ENCODE results near the gene EDAR.

EDAR gene

GRCh38 chr2:108894766-108895165 lies 94.3 kb downstream of the EDAR start:
- no peak overlapping the region for H3K4me3 ChIP-seq (ENCODE audit: low read length)
- H3K27me3 ChIP-seq (ENCODE audit: control insufficient read depth, insufficient read depth, low read length), result peaks cover 8% of the 10 kb centered on the region
- H3K36me3 ChIP-seq (ENCODE audit: insufficient read depth, low read length), result no peaks in the 10 kb centered on the region
- no peak overlapping the region for H3K9ac ChIP-seq (ENCODE audit: low read depth, low read length)
- no peak overlapping the region for H3K4me2 ChIP-seq (ENCODE audit: low read length)
- H3K9me3 ChIP-seq (replicated peaks; ENCODE audit: low read length), result no peaks in the 10 kb centered on the region
- no peaks in the 10 kb centered on the region for H3K4me1 ChIP-seq (ENCODE audit: control insufficient read depth, insufficient read depth, low read length)

DNA sequence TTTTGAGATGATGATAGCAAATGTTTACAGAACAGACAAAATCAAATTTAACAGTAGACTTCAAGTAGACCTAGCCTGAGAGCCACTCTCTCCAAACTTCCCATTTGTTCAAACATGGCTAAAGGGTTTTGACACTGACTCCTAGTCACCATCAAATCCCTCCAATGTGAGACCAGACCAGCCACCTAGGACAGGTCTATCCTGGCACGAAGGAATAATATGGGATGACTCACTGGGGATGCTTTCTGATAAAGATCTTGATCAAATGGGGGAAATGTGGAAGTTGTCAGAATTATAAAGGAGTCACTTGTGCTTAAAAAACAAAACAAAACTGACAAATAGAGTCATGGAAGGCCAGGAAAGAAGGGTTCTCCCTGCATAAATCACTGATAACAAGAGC lies 95.7 kb downstream of the EDAR start:
- Histone ChIP-seq H3K9ac (ENCODE audit: low read depth, low read length) (no peak overlapping the region), H3K4me1 (ENCODE audit: control insufficient read depth, insufficient read depth, low read length) (no peaks in the 10 kb centered on the region), H3K4me3 (ENCODE audit: low read length) (no peak overlapping the region), H3K36me3 (ENCODE audit: insufficient read depth, low read length) (no peaks in the 10 kb centered on the region), H3K9me3 (replicated peaks; ENCODE audit: low read length) (no peaks in the 10 kb centered on the region), H3K4me2 (ENCODE audit: low read length) (no peak overlapping the region), H3K27me3 (ENCODE audit: control insufficient read depth, insufficient read depth, low read length) (peaks cover 3% of the 10 kb centered on the region)

- H3K4me2 ChIP-seq (ENCODE audit: low read length), result no peak overlapping the region
- H3K4me1 ChIP-seq (ENCODE audit: control insufficient read depth, insufficient read depth, low read length), result no peaks in the 10 kb centered on the region
- H3K27me3 ChIP-seq (ENCODE audit: control insufficient read depth, insufficient read depth, low read length), result no peaks in the 10 kb centered on the region
- H3K4me3 ChIP-seq (ENCODE audit: low read length), result no peak overlapping the region
- H3K36me3 ChIP-seq (ENCODE audit: insufficient read depth, low read length), result no peaks in the 10 kb centered on the region
- no peak overlapping the region for H3K9ac ChIP-seq (ENCODE audit: low read depth, low read length)
- no peaks in the 10 kb centered on the region for H3K9me3 ChIP-seq (replicated peaks; ENCODE audit: low read length)
Measured at GRCh38 chr2:108889907-108890306, 99.1 kb downstream of the EDAR start.

GRCh38 chr2:108884619-108885018 lies 104.4 kb downstream of the EDAR start:
- no peak overlapping the region for H3K4me3 ChIP-seq (ENCODE audit: low read length)
- no peaks in the 10 kb centered on the region for H3K36me3 ChIP-seq (ENCODE audit: insufficient read depth, low read length)
- H3K9ac ChIP-seq (ENCODE audit: low read depth, low read length), result no peak overlapping the region
- no peaks in the 10 kb centered on the region for H3K9me3 ChIP-seq (replicated peaks; ENCODE audit: low read length)
- H3K4me2 ChIP-seq (ENCODE audit: low read length), result no peak overlapping the region
- H3K27me3 ChIP-seq (ENCODE audit: control insufficient read depth, insufficient read depth, low read length), result no peaks in the 10 kb centered on the region
- no peaks in the 10 kb centered on the region for H3K4me1 ChIP-seq (ENCODE audit: control insufficient read depth, insufficient read depth, low read length)

DNA sequence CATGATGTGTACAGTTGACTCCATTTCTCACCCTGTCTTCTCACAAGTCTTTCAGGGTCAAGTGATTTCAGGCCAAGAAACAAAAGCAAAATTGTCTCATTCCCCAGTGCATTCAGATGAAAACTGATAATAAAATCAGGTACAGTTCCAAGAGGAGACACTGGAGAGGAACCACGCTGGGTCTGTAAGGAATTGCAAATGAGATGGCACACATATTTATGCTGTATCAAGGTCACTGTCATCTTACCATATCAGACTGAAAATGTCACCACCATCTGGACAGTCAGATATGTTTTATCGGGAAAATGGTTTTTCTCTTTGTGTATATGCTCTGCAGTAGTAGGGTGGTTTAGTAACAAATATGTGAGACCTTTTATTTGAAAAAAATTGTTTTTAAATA lies 110.7 kb downstream of the EDAR start:
- no peak overlapping the region for H3K4me2 ChIP-seq (ENCODE audit: low read length)
- H3K9ac ChIP-seq (ENCODE audit: low read depth, low read length), result no peak overlapping the region
- no peaks in the 10 kb centered on the region for H3K27me3 ChIP-seq (ENCODE audit: control insufficient read depth, insufficient read depth, low read length)
- H3K4me3 ChIP-seq (ENCODE audit: low read length), result no peak overlapping the region
- H3K36me3 ChIP-seq (ENCODE audit: insufficient read depth, low read length), result no peaks in the 10 kb centered on the region
- no peaks in the 10 kb centered on the region for H3K9me3 ChIP-seq (replicated peaks; ENCODE audit: low read length)
- H3K4me1 ChIP-seq (ENCODE audit: control insufficient read depth, insufficient read depth, low read length), result no peaks in the 10 kb centered on the region

- no peaks in the 10 kb centered on the region for H3K27me3 ChIP-seq (ENCODE audit: control insufficient read depth, insufficient read depth, low read length)
- no peak overlapping the region for H3K9ac ChIP-seq (ENCODE audit: low read depth, low read length)
- no peak overlapping the region for H3K4me2 ChIP-seq (ENCODE audit: low read length)
- no peak overlapping the region for H3K4me3 ChIP-seq (ENCODE audit: low read length)
- no peaks in the 10 kb centered on the region for H3K36me3 ChIP-seq (ENCODE audit: insufficient read depth, low read length)
- H3K9me3 ChIP-seq (replicated peaks; ENCODE audit: low read length), result no peaks in the 10 kb centered on the region
- H3K4me1 ChIP-seq (ENCODE audit: control insufficient read depth, insufficient read depth, low read length), result no peaks in the 10 kb centered on the region
Measured at GRCh38 chr2:108877506-108877905, 111.5 kb downstream of the EDAR start.

DNA sequence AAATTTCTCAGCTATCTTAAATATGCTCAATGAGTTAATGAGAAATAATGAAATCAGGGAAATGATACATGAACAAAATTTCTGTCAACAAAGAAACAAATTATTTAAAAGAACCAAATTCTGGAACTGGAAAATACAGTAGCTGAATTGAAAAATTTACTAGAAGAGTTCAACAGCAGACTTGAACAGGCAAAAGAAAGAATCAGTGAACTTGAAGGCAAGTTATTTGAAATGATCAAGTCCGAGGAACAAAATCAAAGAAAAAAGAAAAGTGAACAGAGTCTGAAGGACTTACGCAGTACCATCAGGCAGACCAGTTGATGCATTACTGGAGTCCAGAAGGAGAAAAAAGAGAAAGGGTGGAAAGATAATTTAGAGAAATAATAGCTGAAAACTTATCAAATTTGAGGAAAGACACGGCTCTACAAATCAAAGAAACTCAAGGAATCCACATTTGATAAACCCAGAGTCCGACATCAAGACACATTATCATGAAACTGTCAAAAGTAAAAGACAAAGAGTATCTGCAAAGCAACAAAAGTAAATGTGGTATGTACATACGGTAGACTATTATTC lies 118.9 kb downstream of the EDAR start:
- H3K9me3 ChIP-seq (replicated peaks; ENCODE audit: low read length), result peaks cover 10% of the 10 kb centered on the region
- H3K4me2 ChIP-seq (ENCODE audit: low read length), result no peak overlapping the region
- H3K4me1 ChIP-seq (ENCODE audit: control insufficient read depth, insufficient read depth, low read length), result no peaks in the 10 kb centered on the region
- H3K36me3 ChIP-seq (ENCODE audit: insufficient read depth, low read length), result peaks cover 8% of the 10 kb centered on the region
- H3K27me3 ChIP-seq (ENCODE audit: control insufficient read depth, insufficient read depth, low read length), result no peaks in the 10 kb centered on the region
- no peak overlapping the region for H3K4me3 ChIP-seq (ENCODE audit: low read length)
- H3K9ac ChIP-seq (ENCODE audit: low read depth, low read length), result no peak overlapping the region

GRCh38 chr2:108869542-108869941 lies 119.5 kb downstream of the EDAR start:
- Histone ChIP-seq H3K9me3 (replicated peaks; ENCODE audit: low read length) (peaks cover 10% of the 10 kb centered on the region), H3K4me3 (ENCODE audit: low read length) (no peak overlapping the region), H3K4me1 (ENCODE audit: control insufficient read depth, insufficient read depth, low read length) (no peaks in the 10 kb centered on the region), H3K4me2 (ENCODE audit: low read length) (no peak overlapping the region), H3K9ac (ENCODE audit: low read depth, low read length) (no peak overlapping the region), H3K27me3 (ENCODE audit: control insufficient read depth, insufficient read depth, low read length) (no peaks in the 10 kb centered on the region), H3K36me3 (ENCODE audit: insufficient read depth, low read length) (peaks cover 8% of the 10 kb centered on the region)

DNA sequence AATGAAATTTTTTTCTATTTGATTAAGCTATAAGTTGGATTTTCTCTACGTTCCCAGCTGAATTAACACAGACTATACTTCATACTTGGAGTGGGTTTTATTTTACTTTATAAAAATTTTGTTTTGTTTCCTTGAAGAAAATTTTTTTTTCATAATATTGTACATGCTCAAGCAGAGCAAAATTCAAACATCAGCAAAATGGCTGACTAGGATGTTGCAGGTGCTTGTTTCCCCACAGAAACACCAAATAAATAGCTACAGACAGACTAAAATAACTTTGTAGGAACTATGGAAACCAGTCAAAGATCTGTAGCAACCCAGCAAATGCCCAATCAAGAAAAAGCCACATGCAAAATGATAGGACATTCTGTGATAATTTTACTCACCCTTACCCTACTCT lies 120.1 kb downstream of the EDAR start:
- Histone ChIP-seq H3K27me3 (ENCODE audit: control insufficient read depth, insufficient read depth, low read length) (no peaks in the 10 kb centered on the region), H3K36me3 (ENCODE audit: insufficient read depth, low read length) (peaks cover 8% of the 10 kb centered on the region), H3K4me2 (ENCODE audit: low read length) (no peak overlapping the region), H3K9me3 (replicated peaks; ENCODE audit: low read length) (peaks cover 10% of the 10 kb centered on the region), H3K4me1 (ENCODE audit: control insufficient read depth, insufficient read depth, low read length) (no peaks in the 10 kb centered on the region), H3K9ac (ENCODE audit: low read depth, low read length) (no peak overlapping the region), H3K4me3 (ENCODE audit: low read length) (no peak overlapping the region)

GRCh38 chr2:108866041-108866440 lies 123.0 kb downstream of the EDAR start:
- Histone ChIP-seq H3K4me1 (ENCODE audit: control insufficient read depth, insufficient read depth, low read length) (no peaks in the 10 kb centered on the region), H3K4me3 (ENCODE audit: low read length) (no peak overlapping the region), H3K9me3 (replicated peaks; ENCODE audit: low read length) (peaks cover 10% of the 10 kb centered on the region), H3K4me2 (ENCODE audit: low read length) (no peak overlapping the region), H3K36me3 (ENCODE audit: insufficient read depth, low read length) (peaks cover 8% of the 10 kb centered on the region), H3K27me3 (ENCODE audit: control insufficient read depth, insufficient read depth, low read length) (no peaks in the 10 kb centered on the region), H3K9ac (ENCODE audit: low read depth, low read length) (no peak overlapping the region)

GRCh38 chr2:108858894-108859293 lies 130.1 kb downstream of the EDAR start:
- no peak overlapping the region for H3K4me3 ChIP-seq (ENCODE audit: low read length)
- no peaks in the 10 kb centered on the region for H3K4me1 ChIP-seq (ENCODE audit: control insufficient read depth, insufficient read depth, low read length)
- no peak overlapping the region for H3K9ac ChIP-seq (ENCODE audit: low read depth, low read length)
- H3K36me3 ChIP-seq (ENCODE audit: insufficient read depth, low read length), result no peaks in the 10 kb centered on the region
- no peaks in the 10 kb centered on the region for H3K27me3 ChIP-seq (ENCODE audit: control insufficient read depth, insufficient read depth, low read length)
- H3K9me3 ChIP-seq (replicated peaks; ENCODE audit: low read length), result peaks cover 3% of the 10 kb centered on the region
- no peak overlapping the region for H3K4me2 ChIP-seq (ENCODE audit: low read length)

DNA sequence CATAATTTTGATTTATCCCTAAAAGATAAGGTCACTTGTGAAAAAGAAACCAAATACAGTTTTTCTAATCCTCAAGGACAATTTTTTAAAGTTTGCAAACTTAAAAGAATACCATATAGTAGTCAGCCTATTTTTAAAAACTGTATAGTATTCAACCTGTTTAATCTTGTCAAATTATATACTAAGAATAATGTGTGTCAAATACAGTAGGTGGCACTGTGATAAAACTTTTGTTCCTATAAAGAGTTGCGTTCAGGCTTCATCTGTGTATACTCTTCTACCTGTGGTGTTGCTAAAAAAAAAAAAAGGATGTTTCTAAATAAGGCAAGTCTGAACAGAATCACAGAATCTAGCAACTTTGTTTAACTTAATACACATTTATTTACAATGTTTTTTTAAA lies 133.8 kb downstream of the EDAR start:
- Histone ChIP-seq H3K36me3 (ENCODE audit: insufficient read depth, low read length) (no peaks in the 10 kb centered on the region), H3K9me3 (replicated peaks; ENCODE audit: low read length) (peaks cover 3% of the 10 kb centered on the region), H3K4me3 (ENCODE audit: low read length) (no peak overlapping the region), H3K9ac (ENCODE audit: low read depth, low read length) (no peak overlapping the region), H3K27me3 (ENCODE audit: control insufficient read depth, insufficient read depth, low read length) (no peaks in the 10 kb centered on the region), H3K4me1 (ENCODE audit: control insufficient read depth, insufficient read depth, low read length) (no peaks in the 10 kb centered on the region), H3K4me2 (ENCODE audit: low read length) (no peak overlapping the region)
